ENCODE data around the gene PATL2. TPM values are rescaled to one million over a fixed set of nuclear protein-coding genes. Genes with fewer than 3 reads are reported as not detected.
A peak's percentile ranks its signal among the peaks of the same experiment; 100 is the strongest.
"Not testable (repeated sequence)": the region's sequence is repeated elsewhere in the genome, so short reads cannot be mapped to it uniquely, and the experiment has no call there.

Gene PATL2
- total RNA-seq, 4 donors from 2014 or later, result 3.0 to 40.0 (median 4.4) TPM

DNA sequence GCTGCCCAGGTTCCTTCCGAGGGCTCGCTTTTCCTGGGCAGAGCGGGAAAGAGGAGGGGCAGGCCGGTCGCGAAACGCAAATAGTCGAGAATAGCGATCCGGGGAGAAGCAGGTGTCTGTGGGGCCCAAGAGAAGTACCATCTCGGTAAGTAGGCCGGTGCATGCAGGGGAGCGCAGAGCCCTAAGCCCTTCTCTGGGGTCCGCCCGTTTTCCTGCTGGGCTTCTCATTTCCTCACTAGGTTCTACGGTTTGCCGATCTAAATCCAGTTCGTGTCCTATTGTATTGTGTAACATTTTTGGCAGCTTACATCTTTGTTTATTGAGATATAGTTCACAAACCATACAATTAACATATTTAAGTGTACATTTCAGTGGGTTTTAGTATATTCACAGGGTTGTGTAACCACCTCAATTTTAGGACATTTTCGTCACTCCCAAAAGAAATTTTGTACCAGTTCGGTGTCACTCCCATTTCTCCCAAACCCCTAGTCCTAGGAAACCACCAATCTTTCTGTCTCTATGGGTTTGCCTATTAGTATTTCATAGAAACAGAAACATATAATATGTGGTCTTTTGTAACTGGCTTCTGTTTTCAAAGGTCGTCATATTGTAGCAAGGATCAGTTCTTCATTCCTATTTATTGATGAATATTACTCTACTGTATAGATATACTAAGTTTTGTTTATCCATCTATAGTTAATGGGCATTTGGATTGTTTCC is 18.4 kb upstream of the PATL2 start:
- intact Hi-C loops (cut with DNase I; ENCODE audit: low total_unique reads), result no loop called here
- Histone ChIP-seq H3K36me3 (no peaks in the 10 kb centered on the region), H3K27me3 (no peaks in the 10 kb centered on the region), H3K4me3 (peak overlapping the region; percentile 56 to 89 (median 70)), H3K27ac (peak overlapping the region; percentile 98 to 99 (median 98)), H3K4me1 (peaks cover 12 to 56% (median 29%) of the 10 kb centered on the region in 4 donors), H3K9me3 (no peaks in the 10 kb centered on the region)
- WGBS, 2 donors (ENCODE audit: low coverage in 1 of 2), result 3 to 38% methylated on average over 3 to 21 of the region's 21 CpGs
- in situ Hi-C loops (cut with MboI; ENCODE audit: low pct_ligation_motif_present in 1 of 4, low pct_unique_long_range_greater_than_20kb in 1 of 4, low sequenced_read_pairs in 3 of 4), result loop anchor here in 3 of 4 donors (10.0 kb wide), 2 partner anchors 65 to 135 kb away; partner anchors contain the start of gene SPG11 (in 3 of the 3)
- peak; percentile 63 for DNase-seq
- no peak for TF ChIP-seq POLR2AphosphoS5 (IDR thresholded peaks at IDR 0.05)

DNA sequence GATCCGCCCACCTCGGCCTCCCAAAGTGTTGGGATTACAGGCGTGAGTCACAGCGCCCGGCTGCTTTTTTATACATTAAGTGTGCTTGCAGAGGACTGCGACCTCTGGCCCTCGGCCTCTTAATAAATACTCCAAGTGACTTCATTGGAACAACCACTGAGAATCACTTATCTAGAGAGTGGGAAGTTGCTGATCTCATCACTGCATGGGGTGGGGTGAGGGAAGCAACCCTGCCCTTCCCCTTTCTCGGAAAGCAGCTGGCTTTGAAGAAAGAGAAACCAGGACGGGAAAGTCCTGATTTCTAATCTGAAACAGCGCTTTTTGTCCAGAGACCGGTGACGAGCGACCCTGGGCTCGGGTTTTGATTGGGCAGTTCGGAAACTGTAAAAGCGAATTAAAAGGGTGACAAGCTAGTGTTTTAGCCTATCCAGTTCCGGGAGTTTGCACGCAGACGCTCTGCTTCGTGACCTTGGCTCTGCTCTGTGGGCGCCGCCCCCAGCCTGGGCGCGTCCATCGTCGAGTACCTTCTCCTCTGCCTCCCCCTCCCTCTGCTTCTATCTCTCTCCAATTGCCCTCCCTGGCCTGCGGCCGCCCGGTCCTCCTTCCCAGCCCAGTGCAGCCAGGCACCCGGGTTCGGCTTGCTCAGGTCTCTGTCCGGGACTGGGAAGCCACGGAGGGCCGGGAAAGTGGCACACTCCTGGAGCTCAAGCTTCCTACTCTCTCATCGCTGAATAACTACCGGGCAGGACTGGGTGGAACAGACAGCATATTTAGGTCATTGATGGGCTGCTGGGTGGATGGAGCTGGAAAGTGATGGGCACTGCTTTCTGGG is 17.7 kb upstream of the PATL2 start:
- no peaks in the 10 kb centered on the region for H3K27me3 ChIP-seq
- TF ChIP-seq POLR2A (IDR thresholded peaks at IDR 0.05) (peak; percentile 99), POLR2AphosphoS5 (IDR thresholded peaks at IDR 0.05) (peak; percentile 90 to 98 (median 98)), EP300 (IDR thresholded peaks at IDR 0.05; ENCODE audit: low read depth) (peak; percentile 84)
- TF ChIP-seq, protein P1, sequence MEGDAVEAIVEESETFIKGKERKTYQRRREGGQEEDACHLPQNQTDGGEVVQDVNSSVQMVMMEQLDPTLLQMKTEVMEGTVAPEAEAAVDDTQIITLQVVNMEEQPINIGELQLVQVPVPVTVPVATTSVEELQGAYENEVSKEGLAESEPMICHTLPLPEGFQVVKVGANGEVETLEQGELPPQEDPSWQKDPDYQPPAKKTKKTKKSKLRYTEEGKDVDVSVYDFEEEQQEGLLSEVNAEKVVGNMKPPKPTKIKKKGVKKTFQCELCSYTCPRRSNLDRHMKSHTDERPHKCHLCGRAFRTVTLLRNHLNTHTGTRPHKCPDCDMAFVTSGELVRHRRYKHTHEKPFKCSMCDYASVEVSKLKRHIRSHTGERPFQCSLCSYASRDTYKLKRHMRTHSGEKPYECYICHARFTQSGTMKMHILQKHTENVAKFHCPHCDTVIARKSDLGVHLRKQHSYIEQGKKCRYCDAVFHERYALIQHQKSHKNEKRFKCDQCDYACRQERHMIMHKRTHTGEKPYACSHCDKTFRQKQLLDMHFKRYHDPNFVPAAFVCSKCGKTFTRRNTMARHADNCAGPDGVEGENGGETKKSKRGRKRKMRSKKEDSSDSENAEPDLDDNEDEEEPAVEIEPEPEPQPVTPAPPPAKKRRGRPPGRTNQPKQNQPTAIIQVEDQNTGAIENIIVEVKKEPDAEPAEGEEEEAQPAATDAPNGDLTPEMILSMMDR (IDR thresholded peaks at IDR 0.05), result no peak
- WGBS, 2 donors (ENCODE audit: low coverage in 1 of 2), result 0 to 1% methylated on average over 18 to 36 of the region's 36 CpGs
- intact Hi-C loops (cut with DNase I; ENCODE audit: low total_unique reads) (loop anchor here (1.0 kb wide), 1 partner anchor 17 kb away; the partner anchor contains the start of genes B2M and PATL2), in situ Hi-C loops (cut with MboI; ENCODE audit: low pct_ligation_motif_present in 1 of 4, low pct_unique_long_range_greater_than_20kb in 1 of 4, low sequenced_read_pairs in 3 of 4) (no loop called here)
- DNase-seq, result peak; percentile 97
- peak overlapping the region; percentile 98 to 99 (median 98) for H3K27ac ChIP-seq
- no peaks in the 10 kb centered on the region for H3K36me3 ChIP-seq
- H3K4me3 ChIP-seq, result peak overlapping the region; percentile 56 to 89 (median 70)
- no peaks in the 10 kb centered on the region for H3K9me3 ChIP-seq
- peaks cover 12 to 57% (median 29%) of the 10 kb centered on the region in 4 donors for H3K4me1 ChIP-seq

DNA sequence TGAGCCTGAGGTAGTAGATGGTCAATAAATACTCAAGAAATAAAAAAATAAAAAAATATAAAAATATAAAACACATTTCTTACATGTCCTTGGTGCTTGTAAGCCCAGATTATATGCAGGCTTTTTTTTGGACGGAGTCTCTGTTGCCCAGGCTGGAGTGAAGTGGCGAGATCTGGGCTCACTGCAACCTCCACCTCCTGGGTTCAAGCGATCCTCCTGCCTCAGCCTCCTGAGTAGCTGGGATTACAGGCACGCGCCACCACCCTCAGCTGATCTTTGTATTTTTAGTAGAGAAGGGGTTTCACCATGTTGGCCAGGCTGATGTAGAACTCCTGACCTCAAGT is 17.1 kb upstream of the PATL2 start:
- H3K4me3 ChIP-seq, result peak overlapping the region in 3 of 4 donors; percentile 56 to 89 (median 62)
- whole genome bisulfite sequencing, 2 donors (ENCODE audit: low coverage in 1 of 2), result 67 to 83% methylated on average over 1 to 5 of the region's 5 CpGs
- intact Hi-C loops (cut with DNase I; ENCODE audit: low total_unique reads), result loop anchor here (1.0 kb wide), 1 partner anchor 17 kb away; the partner anchor contains the start of genes B2M and PATL2

DNA sequence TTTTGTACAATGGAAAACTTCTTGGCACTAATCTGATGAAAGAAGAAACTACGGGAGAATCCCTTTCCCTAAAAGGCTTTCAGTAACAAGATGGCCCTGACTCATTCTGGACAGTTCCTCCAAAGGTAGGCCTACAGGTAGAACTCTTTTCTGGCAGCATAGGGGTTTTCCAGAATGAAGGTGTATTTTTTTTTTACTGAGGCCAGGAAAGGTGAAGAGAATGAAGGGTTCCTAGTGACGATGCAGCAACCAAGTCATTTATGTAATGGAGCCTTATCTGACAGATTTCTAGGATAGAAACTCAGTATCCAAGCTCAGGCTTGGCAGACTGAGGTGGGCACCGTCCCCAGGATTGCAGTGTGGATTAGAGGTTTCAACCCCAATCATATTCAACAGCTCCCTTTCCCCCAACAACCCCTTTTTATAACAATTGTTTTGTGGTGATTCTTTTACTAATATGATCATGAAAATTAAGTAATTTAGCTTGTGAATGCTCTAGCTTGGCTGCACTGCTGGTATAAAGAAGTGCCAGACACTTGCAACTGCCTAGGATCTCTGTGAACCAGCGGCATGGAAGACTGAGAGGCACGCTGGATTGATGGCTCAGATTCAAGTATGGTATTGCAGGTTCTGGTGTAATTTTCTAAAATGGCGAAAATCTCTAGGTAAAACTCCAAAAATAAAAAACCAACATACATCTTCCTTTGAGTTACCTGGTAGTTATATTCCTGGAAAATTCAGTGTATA is 16.5 kb upstream of the PATL2 start:
- H3K27ac ChIP-seq, result peak overlapping the region; percentile 98 to 99 (median 98)
- peak overlapping the region in 1 of 4 donors; percentile 89 for H3K4me3 ChIP-seq
- no peak for DNase-seq
- no peak for TF ChIP-seq POLR2AphosphoS5 (IDR thresholded peaks at IDR 0.05)
- no peak for TF ChIP-seq POLR2A (IDR thresholded peaks at IDR 0.05)
- no peak for TF ChIP-seq EP300 (IDR thresholded peaks at IDR 0.05; ENCODE audit: low read depth)
- TF ChIP-seq, protein P1 (IDR thresholded peaks at IDR 0.05), result no peak
- WGBS, 2 donors (ENCODE audit: low coverage in 1 of 2), result 74 to 83% methylated on average over 3 to 6 of the region's 6 CpGs
- intact Hi-C loops (cut with DNase I; ENCODE audit: low total_unique reads) (loop anchor here (1.0 kb wide), 1 partner anchor 16 kb away; the partner anchor contains the start of genes B2M and PATL2), in situ Hi-C loops (cut with MboI; ENCODE audit: low pct_ligation_motif_present in 1 of 4, low pct_unique_long_range_greater_than_20kb in 1 of 4, low sequenced_read_pairs in 3 of 4) (no loop called here)
- H3K27me3 ChIP-seq, result no peaks in the 10 kb centered on the region
- H3K36me3 ChIP-seq, result no peaks in the 10 kb centered on the region
- H3K9me3 ChIP-seq, result no peaks in the 10 kb centered on the region
- H3K4me1 ChIP-seq, result peaks cover 12 to 57% (median 29%) of the 10 kb centered on the region in 4 donors

More for the DNA sequence above, 17.1 kb upstream of the PATL2 start:
- in situ Hi-C loops (cut with MboI; ENCODE audit: low pct_ligation_motif_present in 1 of 4, low pct_unique_long_range_greater_than_20kb in 1 of 4, low sequenced_read_pairs in 3 of 4); H3K27me3 ChIP-seq; H3K9me3 ChIP-seq; H3K36me3 ChIP-seq; DNase-seq: not testable (repeated sequence)
- H3K4me1 ChIP-seq, result peaks cover 12 to 57% (median 29%) of the 10 kb centered on the region in 4 donors
- H3K27ac ChIP-seq, result peak overlapping the region; percentile 98 to 99 (median 98)
